Vagina (tissue), 2 donors: ENCODE data around the gene USP40.

Experiments
- CTCF ChIP-seq, 3 experiments: fragments of 450-650 bp in 2 of 3; fragments of 200-600 bp in 1 of 3; sonication (generic) in 1 of 3; IDR thresholded peaks; one replicate each; pipeline ENCODE4 v1.5.1; 2017 to 2019; ENCODE audit warnings: antibody characterized with exemption in 3 of 3, mild to moderate bottlenecking in 2 of 3, moderate library complexity in 2 of 3
- POLR2A ChIP-seq, 2 donors: fragments of 450-650 bp; IDR thresholded peaks; one replicate each; pipeline ENCODE4 v1.6.1; 2017; ENCODE audit warnings: antibody characterized with exemption in 2 of 2, mild to moderate bottlenecking in 2 of 2, moderate library complexity in 2 of 2
- POLR2AphosphoS5 ChIP-seq, 2 donors: sonication (generic); formaldehyde crosslinking; IDR thresholded peaks; one replicate each; pipeline ENCODE4 v1.9.0; 2017; ENCODE audit warnings: antibody characterized with exemption in 2 of 2, mild to moderate bottlenecking in 2 of 2, low read depth in 1 of 2; ENCODE audit not compliant: insufficient read depth in 1 of 2

DNA sequence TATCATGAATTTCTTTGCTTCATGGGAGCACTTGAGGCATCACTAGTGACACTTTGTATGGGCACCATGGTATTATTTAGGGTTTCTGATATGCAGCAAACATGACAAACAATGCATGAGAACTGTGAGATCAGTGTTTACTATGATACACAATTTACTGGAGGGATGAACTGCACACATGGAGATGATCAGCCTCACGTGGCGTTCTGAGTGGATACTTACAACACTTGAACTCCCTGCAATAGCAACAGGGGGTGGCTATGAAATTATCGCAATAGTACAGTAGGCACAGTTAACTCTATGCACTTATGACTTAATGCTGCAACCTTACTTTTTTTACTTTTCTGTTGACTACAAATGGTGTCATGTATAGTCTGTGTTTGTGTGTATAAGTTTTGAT lies 32.4 kb upstream of the USP40 start:
- TF ChIP-seq CTCF (IDR thresholded peaks at IDR 0.05): no peak
- TF ChIP-seq POLR2A (IDR thresholded peaks at IDR 0.05): no peak
- TF ChIP-seq POLR2AphosphoS5 (IDR thresholded peaks at IDR 0.05; ENCODE audit: insufficient read depth in 1 of 2, low read depth in 1 of 2): no peak
